T-helper 2 cell treated with Interferon-gamma antibody and Interleukin-4, amounts not matched to agents 5 μg/mL and 100 μg/mL, for 36 hours (primary cell): ENCODE measurements around the gene SYT9.

ENCODE experiments used
- DNase-seq: peaks from one replicate; pipeline ENCODE4 v3.0.0; 2021; ENCODE audit warnings: low spot score
- H3K27ac Mint-ChIP-seq: one replicate; pipeline ENCODE4 v1.8.0; 2021; ENCODE audit warnings: mild to moderate bottlenecking, mixed read lengths
- H3K27me3 Mint-ChIP-seq: one replicate; pipeline ENCODE4 v1.8.0; 2021; ENCODE audit warnings: low read depth, mixed read lengths
- H3K36me3 Mint-ChIP-seq: one replicate; pipeline ENCODE4 v1.8.0; 2021; ENCODE audit warnings: low read depth, mixed read lengths
- H3K4me1 Mint-ChIP-seq: one replicate; pipeline ENCODE4 v1.8.0; 2021; ENCODE audit warnings: low read depth, mixed read lengths
- H3K4me3 Mint-ChIP-seq: one replicate; pipeline ENCODE4 v1.8.0; 2022; ENCODE audit warnings: mild to moderate bottlenecking, moderate library complexity, mixed read lengths
- H3K9me3 Mint-ChIP-seq: one replicate; pipeline ENCODE4 v1.8.0; 2021; ENCODE audit warnings: mixed read lengths

The SYT9 gene

DNA sequence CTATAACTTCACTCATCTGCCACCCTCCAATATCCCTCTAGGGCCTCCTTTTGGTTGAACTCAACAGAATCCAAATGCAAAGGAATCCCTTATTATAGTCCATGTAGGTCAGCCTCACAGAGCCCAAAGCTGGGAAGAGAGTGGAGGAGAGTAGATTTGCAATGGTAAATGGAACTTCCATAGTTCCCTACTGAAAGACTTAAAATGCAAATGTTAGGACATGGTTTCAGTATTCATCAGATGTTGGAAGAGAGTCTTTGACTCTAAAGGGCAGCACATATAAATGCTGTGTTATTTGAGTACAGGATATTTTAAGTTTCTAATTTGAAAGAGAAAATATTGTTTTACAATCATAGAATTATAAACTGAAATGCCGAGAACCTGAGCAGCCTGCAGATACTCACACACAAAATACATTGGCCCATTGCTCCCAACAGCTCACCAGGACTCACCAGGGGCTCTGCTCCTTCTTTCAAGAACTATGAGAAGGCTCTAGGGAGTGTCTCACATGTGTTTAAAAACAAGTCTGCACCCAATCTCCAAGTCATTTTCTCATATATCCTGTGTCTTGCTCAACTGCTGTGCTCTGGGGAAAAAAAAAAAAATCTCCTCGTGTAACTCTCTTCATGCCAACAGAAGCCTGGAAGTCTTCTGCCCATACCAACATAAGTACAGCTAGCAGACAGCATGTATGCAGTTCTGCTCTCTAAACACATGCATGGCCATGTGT is 39.6 kb downstream of the SYT9 start:
- no peaks in the 10 kb centered on the region for H3K27me3 Mint-ChIP-seq
- H3K4me1 Mint-ChIP-seq = no peaks in the 10 kb centered on the region
- H3K9me3 Mint-ChIP-seq = peaks cover 5% of the 10 kb centered on the region
- H3K36me3 Mint-ChIP-seq = no peaks in the 10 kb centered on the region
- no peak overlapping the region for H3K4me3 Mint-ChIP-seq
- no peak for DNase-seq
- H3K27ac Mint-ChIP-seq = no peak overlapping the region

DNA sequence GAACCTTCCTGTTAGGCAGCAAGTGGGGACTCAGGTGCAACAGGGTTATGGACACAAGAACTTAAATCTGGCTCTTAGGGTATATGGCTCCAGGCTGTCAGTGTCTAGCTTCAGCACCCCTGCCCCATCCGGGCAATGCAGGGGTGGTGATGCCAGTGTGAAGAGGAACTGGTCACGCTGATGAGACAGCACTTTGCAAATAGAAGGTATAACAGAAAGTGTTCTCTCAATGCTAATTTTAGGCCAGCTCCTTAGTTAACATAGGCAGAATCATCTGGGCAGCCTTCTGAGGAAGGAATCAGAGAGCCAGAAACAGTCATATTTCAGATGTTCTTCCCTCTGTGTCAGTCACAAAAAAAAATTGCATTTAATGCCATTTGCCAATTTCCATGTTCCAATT is 41.2 kb downstream of the SYT9 start:
- no peak for DNase-seq
- no peaks in the 10 kb centered on the region for H3K36me3 Mint-ChIP-seq
- H3K27ac Mint-ChIP-seq = no peak overlapping the region
- H3K4me1 Mint-ChIP-seq = no peaks in the 10 kb centered on the region
- H3K27me3 Mint-ChIP-seq = no peaks in the 10 kb centered on the region
- no peaks in the 10 kb centered on the region for H3K9me3 Mint-ChIP-seq
- H3K4me3 Mint-ChIP-seq = no peak overlapping the region

DNA sequence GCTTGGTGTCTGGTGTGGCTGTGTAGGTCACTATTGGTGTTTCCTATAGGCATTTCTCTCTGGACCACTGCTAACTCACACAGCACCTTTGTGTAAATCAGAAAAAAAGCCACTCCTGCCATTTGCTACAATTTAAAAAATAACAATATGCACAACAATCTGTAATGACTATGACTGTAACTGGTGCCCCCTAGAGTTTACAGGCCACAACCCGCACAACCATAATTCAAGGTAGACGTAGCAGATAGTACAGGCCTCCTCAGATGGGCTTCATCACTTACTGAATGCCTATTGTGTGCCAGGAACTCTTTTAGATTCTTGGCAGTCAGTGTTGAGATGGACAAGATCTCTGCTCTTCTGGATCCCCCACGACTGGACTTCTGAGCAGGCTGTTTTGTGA is 47.7 kb downstream of the SYT9 start:
- Mint-ChIP-seq H3K27me3 (no peaks in the 10 kb centered on the region), H3K4me1 (no peaks in the 10 kb centered on the region), H3K9me3 (no peaks in the 10 kb centered on the region), H3K4me3 (no peak overlapping the region), H3K27ac (no peak overlapping the region), H3K36me3 (no peaks in the 10 kb centered on the region)
- no peak for DNase-seq

DNA sequence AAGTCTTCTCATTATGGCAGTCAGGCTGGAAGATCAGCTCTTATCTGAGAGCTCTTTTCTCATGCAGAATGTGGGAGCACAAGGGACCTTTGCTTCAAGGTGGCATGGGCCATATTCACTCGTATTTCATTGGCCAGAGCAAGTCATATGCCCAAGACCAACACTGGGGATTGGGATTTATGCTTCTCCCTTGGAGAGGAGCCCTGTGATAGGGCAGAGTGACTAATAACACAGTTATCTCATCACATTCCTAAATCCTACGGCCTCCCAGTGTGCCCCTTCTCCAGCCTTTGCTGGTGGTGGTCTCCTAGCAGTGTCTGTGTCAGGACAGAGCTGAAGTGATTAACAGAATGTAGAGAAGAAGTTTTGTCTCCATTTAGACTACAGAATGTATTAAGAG is 48.6 kb downstream of the SYT9 start:
- Mint-ChIP-seq H3K27me3 (no peaks in the 10 kb centered on the region), H3K36me3 (no peaks in the 10 kb centered on the region), H3K9me3 (no peaks in the 10 kb centered on the region), H3K27ac (no peak overlapping the region), H3K4me3 (no peak overlapping the region), H3K4me1 (no peaks in the 10 kb centered on the region)
- DNase-seq = no peak

DNA sequence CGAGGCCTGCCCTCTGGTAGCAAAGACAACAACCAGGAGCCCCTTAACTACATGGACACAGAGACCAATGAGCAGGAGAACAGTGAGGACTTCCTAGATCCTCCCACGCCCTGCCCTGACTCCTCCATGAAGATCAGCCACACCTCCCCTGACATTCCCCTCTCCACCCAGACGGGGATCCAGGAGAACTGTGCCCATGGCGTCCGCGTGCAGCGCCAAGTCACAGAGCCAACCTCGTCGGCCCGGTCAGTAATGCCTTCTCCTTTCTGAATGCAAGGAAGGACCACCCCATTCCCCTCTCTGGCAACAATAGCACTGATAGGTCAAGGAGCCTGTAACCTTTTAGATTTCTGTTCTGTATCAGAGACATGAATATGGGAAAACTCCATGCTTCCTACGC is 51.4 kb downstream of the SYT9 start:
- Mint-ChIP-seq H3K36me3 (no peaks in the 10 kb centered on the region), H3K27me3 (peaks cover 3% of the 10 kb centered on the region), H3K4me1 (no peaks in the 10 kb centered on the region), H3K27ac (no peak overlapping the region), H3K9me3 (no peaks in the 10 kb centered on the region), H3K4me3 (no peak overlapping the region)
- DNase-seq = no peak

DNA sequence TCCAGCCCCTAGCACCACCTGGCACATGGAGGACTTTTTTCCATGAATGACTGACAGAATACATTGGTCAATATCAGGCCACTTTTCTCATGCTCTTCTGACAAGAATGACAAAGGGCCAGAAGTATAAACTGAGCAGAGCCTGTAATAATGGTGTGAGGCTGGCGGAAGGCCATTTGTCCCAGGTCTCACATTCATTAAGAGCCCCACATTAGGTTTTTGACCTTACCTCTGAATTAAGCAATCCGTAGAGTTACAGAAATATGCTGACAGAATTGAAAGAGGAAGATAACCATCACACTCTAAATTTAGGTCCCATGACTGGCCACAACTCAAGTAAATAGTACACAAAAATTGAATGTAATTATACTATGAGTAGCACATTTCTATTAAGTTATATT is 55.2 kb downstream of the SYT9 start:
- Mint-ChIP-seq H3K36me3 (no peaks in the 10 kb centered on the region), H3K27me3 (peaks cover 3% of the 10 kb centered on the region), H3K27ac (no peak overlapping the region), H3K4me1 (no peaks in the 10 kb centered on the region), H3K4me3 (no peak overlapping the region), H3K9me3 (no peaks in the 10 kb centered on the region)
- no peak for DNase-seq

DNA sequence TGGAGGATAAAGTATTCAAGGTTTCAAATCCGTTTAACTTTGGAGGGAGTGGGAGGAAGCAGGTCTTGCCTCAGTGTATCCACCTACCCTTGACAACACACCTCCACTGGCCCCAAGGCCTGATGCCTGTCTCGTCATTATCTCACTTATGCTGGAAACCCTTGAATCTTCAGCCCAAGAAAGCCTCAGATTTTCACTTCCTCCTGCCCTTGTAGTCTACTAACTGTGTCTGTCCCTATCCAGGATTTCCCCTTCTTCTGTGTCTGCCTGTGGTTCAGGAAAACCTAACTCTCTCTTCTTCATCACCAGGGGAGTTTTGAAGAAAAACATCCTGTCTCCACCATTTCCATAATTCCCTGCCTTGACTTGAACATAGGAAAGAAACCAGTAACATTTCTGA is 56.1 kb downstream of the SYT9 start:
- Mint-ChIP-seq H3K4me3 (no peak overlapping the region), H3K9me3 (no peaks in the 10 kb centered on the region), H3K27ac (no peak overlapping the region), H3K27me3 (peaks cover 3% of the 10 kb centered on the region), H3K4me1 (no peaks in the 10 kb centered on the region), H3K36me3 (no peaks in the 10 kb centered on the region)
- DNase-seq = no peak

DNA sequence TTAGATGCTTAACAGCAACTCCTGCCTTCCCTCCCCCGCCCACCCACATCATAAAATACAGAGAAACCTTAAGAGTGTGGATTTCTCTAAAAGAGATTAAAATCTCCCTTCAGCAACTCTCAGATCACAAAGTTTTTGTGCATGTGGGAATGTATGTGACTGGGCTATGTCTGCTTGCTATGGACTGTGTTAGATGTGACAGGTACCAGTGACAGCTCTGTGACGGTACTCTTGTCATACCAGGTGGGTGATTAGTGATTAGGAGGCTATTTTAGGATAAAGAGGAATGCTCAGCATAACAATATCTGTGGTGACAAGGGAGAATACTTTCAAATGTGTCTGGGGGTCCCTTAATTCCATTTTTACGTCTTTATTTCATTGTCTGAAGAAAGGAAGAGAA is 60.2 kb downstream of the SYT9 start:
- H3K4me3 Mint-ChIP-seq = no peak overlapping the region

DNA sequence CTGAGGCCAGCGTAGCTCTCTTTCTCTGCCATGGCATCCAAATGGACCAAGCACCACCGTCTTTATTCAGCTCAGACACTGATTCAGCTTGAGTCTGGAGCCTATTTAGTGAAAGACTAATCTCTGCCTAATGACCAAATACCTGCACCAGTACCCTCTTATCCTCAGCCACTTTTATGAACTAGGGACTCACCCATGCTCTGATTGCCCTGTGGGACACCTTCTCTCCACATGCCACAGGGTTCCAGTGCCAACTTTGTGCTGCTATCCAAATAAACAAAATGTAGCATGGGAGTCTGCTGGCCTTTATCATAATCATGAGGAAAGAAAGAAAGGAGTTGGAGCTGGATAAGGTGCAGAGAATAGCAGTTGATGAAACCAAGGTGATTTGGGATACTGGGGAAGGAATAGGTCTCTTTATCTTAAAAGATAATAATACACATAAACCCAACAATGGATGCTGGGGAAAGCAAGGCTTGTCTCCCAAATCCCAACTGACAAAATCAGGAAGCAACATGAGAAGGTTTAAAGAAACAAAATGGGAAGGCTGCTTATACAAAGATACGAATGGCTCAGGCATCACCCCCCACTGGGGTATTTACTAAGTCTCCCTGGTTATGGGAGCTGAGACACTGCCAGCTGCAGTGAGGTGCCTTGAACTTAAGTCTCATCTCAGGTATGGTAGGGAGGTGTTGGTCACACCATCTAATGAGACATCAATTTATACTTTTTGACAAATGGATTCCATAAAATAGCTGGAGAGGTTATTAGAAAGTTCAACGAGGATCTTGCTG is 63.3 kb downstream of the SYT9 start:
- no peaks in the 10 kb centered on the region for H3K4me1 Mint-ChIP-seq
- no peak overlapping the region for H3K27ac Mint-ChIP-seq
- H3K27me3 Mint-ChIP-seq = no peaks in the 10 kb centered on the region
- no peaks in the 10 kb centered on the region for H3K9me3 Mint-ChIP-seq
- DNase-seq = no peak
- H3K4me3 Mint-ChIP-seq = no peak overlapping the region
- no peaks in the 10 kb centered on the region for H3K36me3 Mint-ChIP-seq

More for the DNA sequence above, 60.2 kb downstream of the SYT9 start:
- H3K27me3 Mint-ChIP-seq = no peaks in the 10 kb centered on the region
- DNase-seq = no peak
- H3K9me3 Mint-ChIP-seq = no peaks in the 10 kb centered on the region
- no peaks in the 10 kb centered on the region for H3K4me1 Mint-ChIP-seq
- H3K27ac Mint-ChIP-seq = no peak overlapping the region
- H3K36me3 Mint-ChIP-seq = no peaks in the 10 kb centered on the region

DNA sequence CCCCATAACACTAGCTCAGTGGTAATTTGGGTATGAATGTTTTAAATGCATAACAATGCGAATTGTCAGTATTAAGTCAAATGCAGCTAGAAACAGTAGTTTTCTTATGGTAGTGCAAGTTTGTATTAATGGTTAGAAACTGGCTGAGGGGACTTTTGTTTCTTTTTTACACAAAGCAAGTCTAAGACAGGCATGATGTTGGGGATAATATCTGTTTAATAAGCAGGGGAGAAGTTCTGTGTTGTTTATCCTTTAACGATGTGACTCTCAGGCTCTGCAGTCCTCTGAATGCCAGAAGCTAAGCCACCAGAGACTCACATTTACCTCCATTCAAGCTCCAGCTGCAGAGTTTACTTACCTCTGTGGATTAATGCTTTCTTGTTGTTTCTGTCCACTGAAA is 67.8 kb downstream of the SYT9 start:
- Mint-ChIP-seq H3K27me3 (peaks cover 3% of the 10 kb centered on the region), H3K27ac (no peak overlapping the region), H3K9me3 (no peaks in the 10 kb centered on the region), H3K4me3 (no peak overlapping the region), H3K36me3 (no peaks in the 10 kb centered on the region), H3K4me1 (no peaks in the 10 kb centered on the region)
- no peak for DNase-seq

DNA sequence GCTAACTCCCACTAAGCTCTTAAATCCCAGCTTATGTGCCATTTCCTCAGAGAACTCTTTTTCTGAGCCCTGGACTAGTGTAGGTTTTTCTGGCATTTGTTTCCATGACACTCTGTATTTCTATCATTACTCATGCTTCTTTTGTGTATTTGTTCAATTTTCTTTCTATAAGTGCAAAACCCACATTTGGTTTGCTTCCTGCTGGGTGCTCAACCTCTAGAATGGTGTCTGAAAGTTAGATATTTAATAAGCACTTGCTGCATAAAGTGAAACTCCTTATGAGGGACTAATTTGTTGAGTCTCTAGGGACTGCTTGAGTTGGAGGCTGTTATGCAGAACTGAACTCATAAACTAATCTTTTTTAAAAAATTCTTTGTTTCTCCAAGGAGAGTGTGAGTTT is 68.6 kb downstream of the SYT9 start:
- Mint-ChIP-seq H3K27me3 (peaks cover 3% of the 10 kb centered on the region), H3K4me3 (no peak overlapping the region), H3K36me3 (no peaks in the 10 kb centered on the region), H3K9me3 (no peaks in the 10 kb centered on the region), H3K4me1 (no peaks in the 10 kb centered on the region), H3K27ac (no peak overlapping the region)
- no peak for DNase-seq

DNA sequence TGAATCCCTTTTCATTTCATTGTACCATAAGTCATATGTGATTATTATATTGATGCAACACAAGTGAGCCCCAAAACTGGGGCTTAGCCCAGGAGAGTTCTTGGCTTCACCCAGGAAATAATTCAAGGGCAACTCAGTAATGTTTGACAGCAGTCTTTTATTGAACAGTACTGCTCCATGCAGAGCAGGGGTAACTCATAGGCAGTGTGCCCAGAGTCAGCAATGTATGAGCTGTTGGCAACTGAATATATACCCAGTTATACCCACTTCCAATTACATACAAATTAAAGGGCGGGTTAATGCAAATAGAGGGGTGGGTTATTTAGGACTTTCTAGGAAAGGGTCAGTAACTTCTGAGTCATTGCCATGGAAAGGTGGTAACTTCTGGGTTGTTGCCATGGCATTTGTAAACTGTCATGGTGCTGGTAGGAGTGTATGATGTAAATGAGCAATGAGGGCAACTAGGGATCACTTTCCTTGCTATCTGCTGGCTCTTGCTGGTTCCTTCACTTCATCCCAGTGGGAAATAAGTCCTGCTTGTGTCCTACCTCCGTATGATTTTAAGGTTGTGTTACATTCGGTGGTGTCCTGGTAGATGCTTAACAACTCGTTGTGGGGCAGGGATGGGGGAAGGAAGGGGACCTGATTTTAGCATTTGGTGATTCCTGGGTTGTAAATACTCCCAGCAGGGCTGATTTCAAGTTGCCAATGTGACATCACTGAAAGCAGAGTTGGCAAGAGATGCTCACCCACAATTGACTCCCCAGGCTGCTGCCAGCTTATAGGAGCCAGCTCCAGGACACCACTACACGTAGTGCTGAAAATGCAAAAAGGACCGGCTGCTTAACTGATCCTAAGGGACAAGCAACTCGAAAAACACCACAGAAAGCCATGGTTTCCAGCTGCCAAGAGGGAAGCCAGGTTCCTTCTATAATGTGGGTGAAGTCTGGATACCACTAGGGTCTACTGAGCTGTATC is 70.1 kb downstream of the SYT9 start:
- Mint-ChIP-seq H3K27ac (no peak overlapping the region), H3K4me1 (no peaks in the 10 kb centered on the region), H3K27me3 (peaks cover 3% of the 10 kb centered on the region), H3K4me3 (no peak overlapping the region), H3K36me3 (no peaks in the 10 kb centered on the region), H3K9me3 (no peaks in the 10 kb centered on the region)
- no peak for DNase-seq

DNA sequence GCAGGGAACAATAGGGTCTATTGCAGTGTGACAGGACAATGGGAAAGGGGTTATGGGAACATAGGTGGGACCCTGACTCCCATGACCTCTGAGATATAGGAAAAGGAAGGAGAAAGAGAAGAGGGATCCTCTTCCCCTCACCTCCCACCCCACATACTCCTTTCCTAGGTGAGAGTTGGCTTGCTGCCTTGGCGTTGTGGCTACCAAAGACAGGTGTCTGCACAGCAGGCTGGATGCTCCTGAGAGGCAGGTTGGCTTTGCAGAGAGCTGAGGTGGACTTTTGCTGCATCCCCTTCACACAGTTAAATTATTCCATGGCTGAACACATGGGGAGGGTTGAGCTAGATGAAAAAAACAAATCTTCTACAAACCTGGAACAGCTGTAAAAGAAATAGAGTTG is 80.7 kb downstream of the SYT9 start:
- no peak for DNase-seq
- Mint-ChIP-seq H3K4me3 (no peak overlapping the region), H3K27ac (no peak overlapping the region), H3K4me1 (no peaks in the 10 kb centered on the region), H3K9me3 (no peaks in the 10 kb centered on the region), H3K27me3 (no peaks in the 10 kb centered on the region), H3K36me3 (no peaks in the 10 kb centered on the region)

DNA sequence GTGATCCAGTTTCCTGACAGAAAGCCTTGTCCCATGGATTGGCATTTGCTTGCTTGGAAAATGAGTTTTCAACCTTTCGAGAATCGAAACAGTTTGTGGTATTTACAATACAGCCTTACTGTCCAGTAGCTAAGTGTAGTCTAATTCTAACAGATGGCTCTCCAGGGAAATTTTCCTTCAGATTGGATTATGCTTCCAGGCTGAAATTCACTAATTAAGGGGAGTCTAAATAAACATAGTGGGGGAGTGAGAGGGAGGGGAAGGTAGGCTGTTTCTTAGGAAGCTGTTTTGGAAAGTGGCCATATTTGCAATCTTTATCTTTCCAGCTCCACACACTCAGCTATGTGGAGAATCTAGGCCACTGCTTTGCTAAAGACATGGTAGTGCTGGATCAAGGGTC is 81.3 kb downstream of the SYT9 start:
- Mint-ChIP-seq H3K36me3 (no peaks in the 10 kb centered on the region), H3K4me3 (no peak overlapping the region), H3K27ac (no peak overlapping the region), H3K4me1 (no peaks in the 10 kb centered on the region), H3K9me3 (no peaks in the 10 kb centered on the region), H3K27me3 (no peaks in the 10 kb centered on the region)
- no peak for DNase-seq
